Tongue (tissue), 3 donors: Measurements from ENCODE around the gene TXNDC2. TPM values are rescaled to one million over a fixed set of nuclear protein-coding genes. Genes with fewer than 3 reads are reported as not detected.

Experiments
- DNase-seq: peaks from one replicate; pipeline ENCODE4 v3.0.0-alpha.2; 2015
- small RNA-seq: library from RNA; depleted of rRNA; stranded (forward); fragments of <200 nt; gene quantifications from one replicate; pipeline ENCODE3, GENCODE V24; 2014; ENCODE audit warnings: low replicate concordance
- total RNA-seq: library from RNA; depleted of rRNA; stranded (reverse); fragments of >200 nt; gene quantifications from one replicate; pipeline ENCODE4 v1.2.3, GENCODE V29; 2014

The TXNDC2 gene
- total RNA-seq, 1 donor from 2014 or later: not detected

DNA sequence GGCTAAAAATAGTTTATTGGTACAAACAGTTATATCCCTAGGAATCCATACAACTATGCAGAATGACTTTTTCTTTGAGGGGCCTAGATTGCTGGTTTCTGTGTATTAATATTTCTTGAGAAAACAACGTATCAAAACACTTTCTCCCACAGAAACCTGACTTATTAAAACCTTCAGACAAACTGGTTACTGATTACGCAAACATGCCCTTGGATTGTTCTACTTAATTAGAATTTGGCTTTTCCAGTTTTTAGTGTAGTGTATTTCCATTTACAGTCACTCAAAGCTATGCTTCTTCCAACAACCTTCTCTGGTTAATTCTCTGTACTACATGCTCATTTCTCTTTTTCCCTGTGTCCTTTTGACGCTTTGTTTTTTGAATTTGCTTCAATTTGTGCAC, 48.1 kb downstream of the TXNDC2 start:
- no peak for DNase-seq

DNA sequence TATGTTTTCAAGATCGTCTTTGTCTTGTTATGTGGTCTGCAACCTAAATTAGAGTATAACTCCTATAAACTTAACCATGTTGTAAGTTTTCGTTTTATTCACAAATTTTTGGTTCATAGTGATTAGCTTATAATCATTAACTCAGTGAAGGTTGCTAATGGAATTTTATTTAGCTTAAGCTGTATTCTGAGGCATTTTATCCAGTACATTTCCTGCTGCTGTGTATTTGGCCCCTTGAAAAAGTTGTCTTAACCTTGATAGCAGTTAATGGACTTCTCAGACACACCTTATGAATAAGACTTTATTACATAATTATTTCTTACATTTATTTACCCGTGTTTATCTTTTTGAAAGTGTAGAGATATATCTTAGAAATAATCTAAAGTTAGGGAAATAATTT, 48.5 kb downstream of the TXNDC2 start:
- DNase-seq: no peak

Small RNA genes lying within 50 kb of the gene (small RNA-seq; reads per million reads assigned to genes)
- gene RNA5SP449: not detected
- gene RNA5SP450: 0.15 reads per million

Other genes with a start within 250 kb of the TXNDC2 start
- 31.0 TPM for gene RAB31, start 177.7 kb upstream of the TXNDC2 start, total RNA-seq
- 356 TPM for gene VAPA, start 28.0 kb downstream of the TXNDC2 start, total RNA-seq